Heart right ventricle (tissue), 16 donors: ENCODE results near the gene SBK1. TPM values are rescaled to one million over a fixed set of nuclear protein-coding genes. Genes with fewer than 3 reads are reported as not detected.
A peak's percentile ranks its signal among the peaks of the same experiment; 100 is the strongest.
"Not testable (repeated sequence)": the region's sequence is repeated elsewhere in the genome, so short reads cannot be mapped to it uniquely, and the experiment has no call there.

Experiments used
- ATAC-seq, 8 donors: fragments of 200-7000 bp; cut with Tn5 transposase; one replicate each; pipeline ENCODE4 v1.9.1; 2020; ENCODE audit warnings: mild to moderate bottlenecking in 8 of 8, moderate library complexity in 8 of 8, moderate number of reproducible peaks in 1 of 8
- DNase-seq, 2 donors: peaks; one replicate each; pipeline ENCODE4 v3.0.0-alpha.2; 2020
- H3K27ac ChIP-seq, 10 donors: fragments of 200-600 bp; sonication (generic) in 2 of 10; one replicate each; pipeline versions ENCODE4 v1.5.0 to v1.8.0; 2020 to 2022; ENCODE audit warnings: mild to moderate bottlenecking in 3 of 10
- H3K27me3 ChIP-seq, 7 donors: fragments of 200-600 bp; one replicate each; pipeline ENCODE4 v1.8.0; 2021 to 2022; ENCODE audit warnings: mild to moderate bottlenecking in 2 of 7
- H3K36me3 ChIP-seq, 9 donors: fragments of 200-600 bp; sonication (generic) in 1 of 9; one replicate each; pipeline versions ENCODE4 v1.5.0 to v1.8.0; 2020 to 2022; ENCODE audit warnings: mild to moderate bottlenecking in 2 of 9
- H3K4me1 ChIP-seq, 9 donors: fragments of 200-600 bp; sonication (generic) in 1 of 9; one replicate each; pipeline versions ENCODE4 v1.5.0 to v1.8.0; 2020 to 2022; ENCODE audit warnings: mild to moderate bottlenecking in 4 of 9
- H3K4me3 ChIP-seq, 10 donors: fragments of 200-600 bp; sonication (generic) in 2 of 10; one replicate each; pipeline versions ENCODE4 v1.5.0 to v1.8.0; 2020 to 2022; ENCODE audit warnings: mild to moderate bottlenecking in 7 of 10, moderate library complexity in 2 of 10
- H3K9me3 ChIP-seq, 11 donors: fragments of 200-600 bp in 10 of 11; sonication (generic) in 2 of 11; one replicate each; pipeline versions ENCODE4 v1.5.0 to v1.8.0; 2013 to 2022; ENCODE audit warnings: mild to moderate bottlenecking in 2 of 11, control low read depth in 1 of 11, moderate library complexity in 1 of 11
- WGBS, 2 donors: extraction: QIAGEN DNeasy Blood & Tissue Kit; methylation state at CpG; one replicate each; pipeline ENCODE4 v1.1.7; 2013; ENCODE audit warnings: inconsistent platforms in 1 of 2; 5-methylcytosine and 5-hydroxymethylcytosine counted together
- intact Hi-C, 10 donors: fragments of 100-400 bp; cut with DNase I; formaldehyde crosslinking; loops; one replicate each; pipeline versions ENCODE4 v1.11.1 to v1.14.2; 2022
- long read RNA-seq, 3 donors: library from polyadenylated mRNA; unstranded; transcript quantifications; one replicate each; pipeline ENCODE4 v2.0.0, GENCODE V29; 2020 to 2021
- polyA plus RNA-seq, 2 donors: library from polyadenylated mRNA; stranded (reverse); fragments of 200-250 nt; gene quantifications; one replicate each; pipeline ENCODE4 v1.2.3, GENCODE V29; 2013
- total RNA-seq, 10 donors: library from RNA; stranded (reverse); fragmentation: NEBNext Ultra II Directional in 3 of 10; extraction: Animal tissue kit (Norgen Biotek cat#: 25700) in 3 of 10; gene quantifications; one replicate each; pipeline versions ENCODE4 v1.2.1 to v1.2.4, GENCODE V29; 2021 to 2023
- TF ChIP-seq, protein P1 (sequence below), 9 donors: fragments of 200-600 bp; sonication (generic) in 2 of 9; IDR thresholded peaks; one replicate each; pipeline versions ENCODE4 v1.5.0 to v1.8.0; 2021 to 2022; ENCODE audit warnings: antibody characterized with exemption in 9 of 9, mild to moderate bottlenecking in 5 of 9, moderate library complexity in 1 of 9
- donor health status: Arrhythmogenic right ventricular cardiomyopathy.
- donor health status: ischemic (EF 13 %, LVEDD 7.1; RV severe dilation, severe dysfunction).
- donor health status: healthy with polysubstance abuse.
- donor health status: DM: no; HTN: yes; CAD: no.
- donor health status: DM: no; HTN: no; CAD: no.
- donor health status: ischemic (EF 25% LVEDD 6.9; RV normal size, moderate dysfunction).
- donor health status: ischemic (EF 25% LVEDD 5.7; RV mildly dilated, moderate dysfunction).
- donor health status: healthy.
- donor health status: DM: yes; HTN: yes; CAD: no.
- donor health status: Ischemic cardiomyopathy.
- donor health status: ischemic (EF 35%, LVEDD 5.7; RV mildly dilated, moderate dysfunction).
- donor health status: nonischemic (EF 11% LVEDD 7.7; RV severe dilation, severe dysfunction).
- donor health status: DM: yes; HTN: yes; CAD: no.
- donor health status: PGD.
- donor health status: ischemic (EF 29% LVEDD 5.4; RV normal size, mild dysfunction).
- donor health status: nonischemic (EF 23%, LVEDD 6.1; RV moderate dilation, normal function).

SBK1 gene
- total RNA-seq: 1 to 10 TPM; 1.1 to 7.0 (median 3.4) TPM
- polyA plus RNA-seq: 1 to 10 TPM in 1 of 2 donors, under 1 TPM in 1; 0.38 to 2.9 TPM
- long read RNA-seq, donor 1: 0 reads
- long read RNA-seq, donor 2, partial matches to known transcripts: 0 of 1 reads
- long read RNA-seq, donor 2, other reads (novel, unspliced or antisense): 1 of 1 reads
- long read RNA-seq, donor 3: 0 reads

DNA sequence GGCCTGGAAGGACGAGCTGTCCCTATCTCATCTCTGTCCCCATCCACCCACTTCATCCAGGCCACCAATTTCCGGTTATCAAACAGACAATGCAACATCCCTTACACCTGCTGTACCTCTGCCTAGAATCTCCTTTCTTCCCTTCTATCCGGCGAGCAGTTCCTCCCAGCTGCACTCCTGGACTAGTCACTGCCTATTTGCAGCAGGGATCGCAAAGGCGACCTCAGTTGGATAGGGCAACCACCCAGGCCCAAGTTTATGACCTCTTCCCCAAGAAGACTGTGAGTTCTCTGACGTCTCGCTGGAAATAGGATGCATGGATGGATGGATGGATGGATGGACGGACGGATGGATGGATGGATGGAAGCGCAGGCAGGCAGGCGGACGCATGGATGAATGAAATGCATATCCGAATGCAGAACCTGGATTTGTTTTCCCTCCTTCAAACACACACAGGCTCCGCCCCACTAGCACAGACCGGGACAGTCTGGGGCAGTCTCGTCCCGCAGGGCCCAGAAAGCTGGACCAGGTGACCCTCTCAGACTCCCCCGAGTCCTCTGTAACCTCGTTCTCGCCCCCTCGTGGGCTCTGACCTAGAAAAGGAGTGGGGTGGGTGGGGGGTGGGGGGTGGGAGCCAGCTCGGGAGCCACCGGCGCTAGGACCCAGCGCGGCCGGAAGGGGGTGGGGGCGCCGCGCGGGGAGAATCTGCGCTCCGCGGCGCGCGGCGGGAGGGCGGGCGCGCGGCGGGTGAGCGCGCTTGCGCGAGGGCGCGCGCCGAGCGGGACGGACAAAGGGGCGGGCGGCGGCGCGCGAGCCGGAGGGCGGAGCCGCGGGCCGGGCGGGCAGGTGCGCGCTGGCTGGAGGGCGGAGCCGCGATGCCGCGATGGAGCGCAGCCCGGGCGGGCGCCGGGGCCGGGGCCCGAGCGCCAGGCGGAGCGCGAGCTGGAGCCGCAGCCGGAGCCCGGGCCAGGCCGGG, at the start of gene SBK1:
SBK1 (plus strand) TSS at position 875 of the 976 bp plus-strand sequence. CDS start 24,867 bp downstream, outside the sequence.
- H3K27ac ChIP-seq: peak within 1 kb of the TSS in 4 of 10 donors; percentile 35 to 68 (median 41)
- TF ChIP-seq, protein P1, sequence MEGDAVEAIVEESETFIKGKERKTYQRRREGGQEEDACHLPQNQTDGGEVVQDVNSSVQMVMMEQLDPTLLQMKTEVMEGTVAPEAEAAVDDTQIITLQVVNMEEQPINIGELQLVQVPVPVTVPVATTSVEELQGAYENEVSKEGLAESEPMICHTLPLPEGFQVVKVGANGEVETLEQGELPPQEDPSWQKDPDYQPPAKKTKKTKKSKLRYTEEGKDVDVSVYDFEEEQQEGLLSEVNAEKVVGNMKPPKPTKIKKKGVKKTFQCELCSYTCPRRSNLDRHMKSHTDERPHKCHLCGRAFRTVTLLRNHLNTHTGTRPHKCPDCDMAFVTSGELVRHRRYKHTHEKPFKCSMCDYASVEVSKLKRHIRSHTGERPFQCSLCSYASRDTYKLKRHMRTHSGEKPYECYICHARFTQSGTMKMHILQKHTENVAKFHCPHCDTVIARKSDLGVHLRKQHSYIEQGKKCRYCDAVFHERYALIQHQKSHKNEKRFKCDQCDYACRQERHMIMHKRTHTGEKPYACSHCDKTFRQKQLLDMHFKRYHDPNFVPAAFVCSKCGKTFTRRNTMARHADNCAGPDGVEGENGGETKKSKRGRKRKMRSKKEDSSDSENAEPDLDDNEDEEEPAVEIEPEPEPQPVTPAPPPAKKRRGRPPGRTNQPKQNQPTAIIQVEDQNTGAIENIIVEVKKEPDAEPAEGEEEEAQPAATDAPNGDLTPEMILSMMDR (IDR thresholded peaks at IDR 0.05): no peak
- no peaks in the 10 kb centered on the region for H3K9me3 ChIP-seq
- WGBS, 2 donors: 1 to 3% methylated on average over 76 to 88 of the region's 88 CpGs
- H3K4me1 ChIP-seq: peaks cover 0 to 18% (median 9%) of the 10 kb centered on the region in 9 donors
- peak within 1 kb of the TSS in 9 of 10 donors; percentile 40 to 69 (median 55) for H3K4me3 ChIP-seq
- intact Hi-C loops: no loop called here
- ATAC-seq (peak; percentile 74 to 95 (median 86)), DNase-seq (peak; percentile 45 to 71)
- H3K36me3 ChIP-seq: no peaks in the 10 kb centered on the region
- H3K27me3 ChIP-seq: peaks cover 0 to 23% (median 14%) of the 10 kb centered on the region in 7 donors

DNA sequence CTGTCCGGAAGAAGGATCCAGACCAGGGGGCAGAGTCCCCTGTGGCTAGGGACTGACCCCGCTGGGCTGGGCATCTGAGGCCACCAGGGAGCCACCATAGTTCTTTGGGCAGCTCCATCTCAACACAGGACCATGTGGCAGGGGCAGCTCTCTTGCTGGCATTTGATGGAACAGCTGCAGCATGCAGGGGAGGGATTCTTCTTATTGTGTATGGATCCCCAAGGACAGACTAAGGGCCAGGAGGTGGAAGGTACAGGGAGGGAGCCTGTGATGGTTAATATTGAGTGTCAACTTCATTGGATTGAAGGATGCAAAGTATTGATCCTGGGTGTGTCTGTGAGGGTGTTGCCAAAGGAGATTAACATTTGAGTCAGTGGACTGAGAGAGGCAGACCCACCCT, 42.8 kb upstream of the SBK1 start:
- ATAC-seq, H3K4me3 ChIP-seq, H3K27me3 ChIP-seq, H3K4me1 ChIP-seq, intact Hi-C loops, DNase-seq, H3K36me3 ChIP-seq, H3K27ac ChIP-seq: not testable (repeated sequence)
- H3K9me3 ChIP-seq: peaks cover 0 to 11% (median 0%) of the 10 kb centered on the region in 11 donors
- WGBS, 2 donors: 70 to 82% methylated on average over 2 of the region's 2 CpGs

DNA sequence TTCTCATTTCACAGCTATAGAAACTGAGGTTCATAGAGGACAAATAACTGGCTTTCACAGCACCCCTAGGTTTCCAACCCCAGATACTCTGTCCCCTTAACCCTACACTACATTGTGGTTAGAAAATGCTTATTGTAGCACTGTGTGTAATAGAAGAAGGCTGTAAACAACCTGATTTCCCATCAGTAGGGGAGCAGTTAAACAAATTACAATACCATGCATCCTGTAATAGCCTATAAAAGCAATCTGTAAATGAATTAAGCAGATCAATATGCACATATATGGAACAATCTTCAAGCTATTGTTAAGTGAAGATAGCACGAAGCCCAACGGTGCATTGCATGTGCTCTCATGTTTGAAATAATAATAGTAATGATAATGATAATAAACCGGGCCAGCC, 41.3 kb upstream of the SBK1 start:
- Histone ChIP-seq H3K27me3 (no peaks in the 10 kb centered on the region), H3K36me3 (no peaks in the 10 kb centered on the region), H3K4me1 (no peaks in the 10 kb centered on the region), H3K9me3 (peaks cover 0 to 11% (median 0%) of the 10 kb centered on the region in 11 donors), H3K4me3 (no peak overlapping the region), H3K27ac (no peak overlapping the region)
- 51% methylated on average over 3 of the region's 3 CpGs for WGBS, 2 donors
- DNase-seq (no peak), ATAC-seq (no peak)
- intact Hi-C loops: no loop called here
- TF ChIP-seq, protein P1 (IDR thresholded peaks at IDR 0.05): no peak

DNA sequence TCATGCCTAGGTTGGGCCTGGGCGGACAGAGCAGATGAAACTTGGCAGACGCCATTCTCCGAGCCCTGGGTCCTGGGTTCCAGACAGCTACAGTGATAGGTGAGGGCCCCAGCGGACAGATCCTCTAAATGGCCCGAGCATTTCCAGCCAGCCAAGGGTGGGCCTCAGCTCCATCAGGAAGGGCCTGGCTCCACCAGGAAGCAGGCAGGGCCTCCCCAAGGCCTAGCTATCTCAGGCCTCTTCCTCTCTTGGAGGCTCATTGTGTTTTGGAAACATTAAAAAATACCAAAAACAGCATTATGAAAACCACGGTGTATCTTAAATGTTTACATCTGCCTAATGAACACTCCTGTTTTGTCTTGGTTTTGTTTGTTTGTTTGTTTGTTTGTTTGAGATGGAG, 38.2 kb upstream of the SBK1 start:
- 75 to 83% methylated on average over 6 of the region's 6 CpGs for WGBS, 2 donors
- H3K36me3 ChIP-seq: no peaks in the 10 kb centered on the region
- peaks cover 0 to 9% (median 4%) of the 10 kb centered on the region in 9 donors for H3K4me1 ChIP-seq
- H3K27me3 ChIP-seq: peaks cover 0 to 18% (median 12%) of the 10 kb centered on the region in 7 donors
- DNase-seq (no peak), ATAC-seq (no peak)
- H3K27ac ChIP-seq: no peak overlapping the region
- H3K9me3 ChIP-seq: peaks cover 0 to 11% (median 0%) of the 10 kb centered on the region in 11 donors
- TF ChIP-seq, protein P1 (IDR thresholded peaks at IDR 0.05): no peak
- intact Hi-C loops: no loop called here
- H3K4me3 ChIP-seq: no peak overlapping the region
